Measurements from ENCODE around the gene CCDC188.

The CCDC188 gene

GRCh38 chr22:20141186-20142077 is 9.4 kb downstream of the CCDC188 start:
- no peak overlapping the region for H3K27ac ChIP-seq (ENCODE audit: low read depth, low read length)
- 0 out of 2 replicates have a peak, but pooled peaks cover 2% of the 10 kb centered on the region for H4K20me1 ChIP-seq (ENCODE audit: control insufficient read depth, insufficient read depth, low read depth, low read length)
- H3K4me3 ChIP-seq (ENCODE audit: low read length), result no peak overlapping the region
- H3K4me1 ChIP-seq (ENCODE audit: control insufficient read depth, low read length), result peaks cover 6% of the 10 kb centered on the region
- H3F3A ChIP-seq (ENCODE audit: control insufficient read depth, insufficient read depth), result no peaks in the 10 kb centered on the region
- no peaks in the 10 kb centered on the region for H3K9me3 ChIP-seq (ENCODE audit: control insufficient read depth, insufficient read depth, low read length)
- no peaks in the 10 kb centered on the region for H3K27me3 ChIP-seq (ENCODE audit: control insufficient read depth, low read length)
- H3K4me2 ChIP-seq (ENCODE audit: low read length), result no peak overlapping the region
- no peaks in the 10 kb centered on the region for H3K9me2 ChIP-seq (replicated peaks; ENCODE audit: control insufficient read depth, low read length)
- TF ChIP-seq CTCF (IDR thresholded peaks at IDR 0.05; ENCODE audit: low read depth, low read length, poor library complexity, severe bottlenecking) (no peak), EZH2phosphoT487 (IDR thresholded peaks at IDR 0.05; ENCODE audit: borderline replicate concordance, low read length) (no peak)
- H3K79me2 ChIP-seq (ENCODE audit: control insufficient read depth, low read length), result no peaks in the 10 kb centered on the region
- no peaks in the 10 kb centered on the region for H3K36me3 ChIP-seq (ENCODE audit: control insufficient read depth, low read length)

GRCh38 chr22:20140521-20140964 is 10.3 kb downstream of the CCDC188 start:
- H3K4me2 ChIP-seq (ENCODE audit: low read length), result no peak overlapping the region
- no peaks in the 10 kb centered on the region for H3K9me3 ChIP-seq (ENCODE audit: control insufficient read depth, insufficient read depth, low read length)
- no peaks in the 10 kb centered on the region for H3K79me2 ChIP-seq (ENCODE audit: control insufficient read depth, low read length)

GRCh38 chr22:20140107-20140445 is 10.8 kb downstream of the CCDC188 start:
- Histone ChIP-seq H3K79me2 (ENCODE audit: control insufficient read depth, low read length) (no peaks in the 10 kb centered on the region), H3K27ac (ENCODE audit: low read depth, low read length) (no peak overlapping the region), H4K20me1 (ENCODE audit: control insufficient read depth, insufficient read depth, low read depth, low read length) (0 out of 2 replicates have a peak, but pooled peaks cover 2% of the 10 kb centered on the region), H3K9me3 (ENCODE audit: control insufficient read depth, insufficient read depth, low read length) (no peaks in the 10 kb centered on the region), H3K27me3 (ENCODE audit: control insufficient read depth, low read length) (no peaks in the 10 kb centered on the region), H3K9me2 (replicated peaks; ENCODE audit: control insufficient read depth, low read length) (no peaks in the 10 kb centered on the region), H3K4me2 (ENCODE audit: low read length) (no peak overlapping the region), H3K4me3 (ENCODE audit: low read length) (no peak overlapping the region), H3F3A (ENCODE audit: control insufficient read depth, insufficient read depth) (no peaks in the 10 kb centered on the region), H3K36me3 (ENCODE audit: control insufficient read depth, low read length) (no peaks in the 10 kb centered on the region), H3K4me1 (ENCODE audit: control insufficient read depth, low read length) (peaks cover 6% of the 10 kb centered on the region)
- TF ChIP-seq CTCF (IDR thresholded peaks at IDR 0.05; ENCODE audit: low read depth, low read length, poor library complexity, severe bottlenecking) (no peak), EZH2phosphoT487 (IDR thresholded peaks at IDR 0.05; ENCODE audit: borderline replicate concordance, low read length) (no peak)

More at GRCh38 chr22:20140521-20140964, 10.3 kb downstream of the CCDC188 start:
- Histone ChIP-seq H3K9me2 (replicated peaks; ENCODE audit: control insufficient read depth, low read length) (no peaks in the 10 kb centered on the region), H3K27me3 (ENCODE audit: control insufficient read depth, low read length) (no peaks in the 10 kb centered on the region), H3K4me1 (ENCODE audit: control insufficient read depth, low read length) (peaks cover 6% of the 10 kb centered on the region), H3K4me3 (ENCODE audit: low read length) (no peak overlapping the region), H3K27ac (ENCODE audit: low read depth, low read length) (no peak overlapping the region), H3K36me3 (ENCODE audit: control insufficient read depth, low read length) (no peaks in the 10 kb centered on the region), H4K20me1 (ENCODE audit: control insufficient read depth, insufficient read depth, low read depth, low read length) (0 out of 2 replicates have a peak, but pooled peaks cover 2% of the 10 kb centered on the region), H3F3A (ENCODE audit: control insufficient read depth, insufficient read depth) (no peaks in the 10 kb centered on the region)
- no peak for TF ChIP-seq EZH2phosphoT487 (IDR thresholded peaks at IDR 0.05; ENCODE audit: borderline replicate concordance, low read length)
- no peak for TF ChIP-seq CTCF (IDR thresholded peaks at IDR 0.05; ENCODE audit: low read depth, low read length, poor library complexity, severe bottlenecking)

Measured in DOHH2 (cell line).